ENCODE data around the gene HTRA3.

The HTRA3 gene

DNA sequence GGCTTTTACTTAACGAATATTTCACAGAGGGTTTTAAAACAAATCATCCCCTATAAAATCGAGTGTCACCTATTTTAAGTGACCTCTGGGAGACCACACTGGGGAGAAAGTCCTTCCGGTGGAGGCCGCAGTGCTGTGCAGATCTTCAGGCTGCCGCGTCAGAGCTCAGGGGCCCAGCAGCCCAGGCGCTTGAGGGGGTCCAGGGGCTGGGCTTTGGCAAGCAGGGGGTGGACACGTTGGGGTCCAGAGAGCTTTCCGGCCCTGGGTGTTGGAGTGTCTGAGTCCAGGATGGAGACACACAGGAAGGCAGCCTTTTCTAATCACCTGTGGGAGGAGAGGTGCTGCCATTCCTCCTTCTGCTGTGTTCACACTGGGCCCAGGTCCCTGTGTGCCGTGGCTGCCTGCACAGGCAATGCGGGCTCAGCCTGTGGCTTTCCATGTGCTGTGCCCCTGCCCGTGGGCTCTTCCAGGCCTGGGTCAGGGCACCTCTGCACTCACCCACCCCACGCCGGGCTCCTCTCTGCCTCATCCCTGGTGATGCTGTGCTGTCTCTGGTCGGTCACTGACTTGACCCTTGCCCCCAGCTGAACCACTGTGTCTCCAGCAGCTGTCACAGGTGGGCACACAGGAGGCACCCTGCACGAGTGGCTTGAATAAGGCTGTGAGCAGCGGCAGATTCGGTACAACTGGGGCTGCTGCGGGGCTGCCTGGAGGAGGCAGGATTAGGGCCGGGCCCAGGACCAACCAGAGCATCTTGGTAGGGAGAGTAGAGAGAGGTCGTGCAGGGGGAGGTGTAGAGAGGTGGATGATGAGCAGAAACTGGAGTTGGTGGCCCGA is 10.0 kb downstream of the HTRA3 start:
- TF ChIP-seq Cebpa-rat (IDR thresholded peaks at IDR 0.05), result no peak

GRCh38 chr4:8280158-8280875 is 10.8 kb downstream of the HTRA3 start:
- Histone ChIP-seq H3K9ac (peak overlapping the region in 8 of 11 experiments; percentile 32 to 88 (median 62); a peak in 14 of 22 replicates), H3K9me3 (replicated peaks in 1 of 11) (no peaks in the 10 kb centered on the region)

More for the DNA sequence above, 10.0 kb downstream of the HTRA3 start:
- H3K4me1 ChIP-seq, result peaks cover 95 to 100% (median 100%) of the 10 kb centered on the region in 10 experiments
- peaks cover 0 to 38% (median 5%) of the 10 kb centered on the region in 11 experiments; a peak in 7 of 22 replicates for H3K36me3 ChIP-seq
- peak overlapping the region in 3 of 10 experiments; percentile 16 to 47 (median 33); a peak in 6 of 20 replicates for H3K4me3 ChIP-seq
- no peaks in the 10 kb centered on the region for H3K9me3 ChIP-seq (replicated peaks in 1 of 11)
- H4K20me1 ChIP-seq, result peaks cover 0 to 98% (median 50%) of the 10 kb centered on the region in 11 experiments; a peak in 15 of 22 replicates
- peak overlapping the region in 8 of 11 experiments; percentile 60 to 82 (median 69); a peak in 14 of 22 replicates for H3K27ac ChIP-seq
- H3K27me3 ChIP-seq, result peaks cover 0 to 62% (median 0%) of the 10 kb centered on the region in 11 experiments; a peak in 5 of 22 replicates
- H3K9ac ChIP-seq, result peak overlapping the region in 9 of 11 experiments; percentile 25 to 88 (median 53); a peak in 17 of 22 replicates
- H3K4me2 ChIP-seq, result peak overlapping the region; percentile 83 to 100 (median 99)

DNA sequence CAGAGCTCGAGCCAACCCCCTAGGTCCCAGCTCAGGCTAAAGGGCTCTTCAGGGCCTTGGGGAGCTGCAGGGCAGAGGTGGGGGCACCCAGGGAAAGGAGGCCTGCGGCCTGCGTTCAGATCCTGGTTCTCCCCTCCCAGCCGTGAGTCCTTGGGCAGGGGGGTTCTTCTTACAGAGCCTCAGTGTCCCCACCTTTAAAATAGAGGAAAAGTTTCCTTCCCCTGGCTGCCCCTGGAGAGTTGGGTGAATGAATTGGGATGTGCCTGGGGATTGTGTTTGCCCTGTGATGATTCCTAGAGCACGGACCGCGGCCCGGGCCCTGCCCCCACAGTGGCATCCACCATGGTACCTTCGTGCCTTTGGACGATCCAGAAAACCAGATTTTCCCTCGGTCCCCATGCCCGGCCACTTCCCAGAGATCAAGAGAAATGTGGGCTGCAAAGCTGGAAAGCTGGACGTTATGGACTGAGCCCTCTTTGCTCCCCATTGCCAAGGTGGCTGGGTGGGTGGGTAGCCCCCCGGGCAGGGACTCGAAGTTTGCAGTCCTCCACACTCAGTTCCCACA is 11.4 kb downstream of the HTRA3 start:
- H3K27ac ChIP-seq, result peak overlapping the region in 8 of 11 experiments; percentile 19 to 82 (median 69); a peak in 14 of 22 replicates
- H3K36me3 ChIP-seq, result peaks cover 0 to 44% (median 16%) of the 10 kb centered on the region in 11 experiments; a peak in 9 of 22 replicates
- H3K4me3 ChIP-seq, result peak overlapping the region in 1 of 10 experiments; percentile 47; a peak in 2 of 20 replicates
- H3K9ac ChIP-seq, result peak overlapping the region in 8 of 11 experiments; percentile 32 to 88 (median 62); a peak in 13 of 22 replicates
- peaks cover 81 to 100% (median 100%) of the 10 kb centered on the region in 10 experiments for H3K4me1 ChIP-seq
- peaks cover 0 to 98% (median 42%) of the 10 kb centered on the region in 11 experiments; a peak in 15 of 22 replicates for H4K20me1 ChIP-seq
- H3K27me3 ChIP-seq, result peaks cover 0 to 53% (median 0%) of the 10 kb centered on the region in 11 experiments; a peak in 5 of 22 replicates
- TF ChIP-seq Cebpa-rat (IDR thresholded peaks at IDR 0.05), result no peak
- no peaks in the 10 kb centered on the region for H3K9me3 ChIP-seq (replicated peaks in 1 of 11)
- peak overlapping the region; percentile 83 to 100 (median 99); a peak in 21 of 22 replicates for H3K4me2 ChIP-seq

More at GRCh38 chr4:8280158-8280875, 10.8 kb downstream of the HTRA3 start:
- H3K4me1 ChIP-seq, result peaks cover 88 to 100% (median 100%) of the 10 kb centered on the region in 10 experiments
- peaks cover 0 to 43% (median 11%) of the 10 kb centered on the region in 11 experiments; a peak in 9 of 22 replicates for H3K36me3 ChIP-seq
- peaks cover 0 to 60% (median 0%) of the 10 kb centered on the region in 11 experiments; a peak in 5 of 22 replicates for H3K27me3 ChIP-seq
- no peak for TF ChIP-seq Cebpa-rat (IDR thresholded peaks at IDR 0.05)
- H3K4me3 ChIP-seq, result peak overlapping the region in 2 of 10 experiments; percentile 33 to 47; a peak in 5 of 20 replicates
- H3K27ac ChIP-seq, result peak overlapping the region in 8 of 11 experiments; percentile 19 to 82 (median 69); a peak in 15 of 22 replicates
- peak overlapping the region; percentile 83 to 100 (median 99) for H3K4me2 ChIP-seq
- H4K20me1 ChIP-seq, result peaks cover 0 to 98% (median 48%) of the 10 kb centered on the region in 11 experiments; a peak in 15 of 22 replicates

DNA sequence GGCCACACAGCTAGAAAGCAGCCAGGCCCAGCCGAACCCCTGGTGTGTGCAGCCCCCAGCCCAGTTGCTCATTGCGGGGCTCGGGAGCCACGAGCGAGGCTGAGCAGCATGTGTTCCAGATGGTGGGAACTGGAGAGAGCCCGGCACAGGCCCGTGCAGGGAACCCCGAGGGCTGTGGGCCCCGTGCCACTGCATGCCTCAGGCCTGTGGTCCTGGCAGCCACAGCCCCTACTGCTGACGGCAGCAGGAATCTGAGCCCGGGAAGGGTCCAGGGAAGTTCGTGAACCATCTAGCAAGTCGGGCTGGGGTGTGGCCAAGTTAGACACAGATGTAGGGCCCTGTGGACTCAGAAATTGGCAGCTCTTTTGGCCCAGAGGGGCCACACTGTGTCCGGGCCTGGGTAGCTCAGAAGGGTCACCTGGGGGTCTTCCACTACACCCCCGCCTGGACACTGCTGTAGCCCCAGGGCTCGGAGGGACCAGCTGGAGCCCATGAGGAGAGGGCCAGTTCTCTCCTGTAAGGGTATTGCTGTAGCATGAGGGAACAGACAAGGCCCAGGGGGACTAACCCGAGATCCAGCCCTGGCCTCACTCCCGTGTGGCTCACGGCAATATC is 12.1 kb downstream of the HTRA3 start:
- no peak for TF ChIP-seq Cebpa-rat (IDR thresholded peaks at IDR 0.05)
- H3K4me2 ChIP-seq, result peak overlapping the region; percentile 68 to 100 (median 99)
- H3K27ac ChIP-seq, result peak overlapping the region in 5 of 11 experiments; percentile 8 to 82 (median 47); a peak in 9 of 22 replicates
- peaks cover 0 to 98% (median 42%) of the 10 kb centered on the region in 11 experiments; a peak in 15 of 22 replicates for H4K20me1 ChIP-seq
- peak overlapping the region in 8 of 11 experiments; percentile 2 to 88 (median 38); a peak in 10 of 22 replicates for H3K9ac ChIP-seq
- H3K4me3 ChIP-seq, result peak overlapping the region in 1 of 10 experiments; percentile 5; a peak in 1 of 20 replicates
- peaks cover 75 to 100% (median 100%) of the 10 kb centered on the region in 10 experiments for H3K4me1 ChIP-seq
- H3K9me3 ChIP-seq (replicated peaks in 1 of 11), result no peaks in the 10 kb centered on the region
- H3K36me3 ChIP-seq, result peaks cover 0 to 50% (median 22%) of the 10 kb centered on the region in 11 experiments; a peak in 12 of 22 replicates
- H3K27me3 ChIP-seq, result peaks cover 0 to 48% (median 0%) of the 10 kb centered on the region in 11 experiments; a peak in 5 of 22 replicates

GRCh38 chr4:8282134-8282641 is 12.6 kb downstream of the HTRA3 start:
- peak overlapping the region in 7 of 11 experiments; percentile 2 to 88 (median 42); a peak in 10 of 22 replicates for H3K9ac ChIP-seq

DNA sequence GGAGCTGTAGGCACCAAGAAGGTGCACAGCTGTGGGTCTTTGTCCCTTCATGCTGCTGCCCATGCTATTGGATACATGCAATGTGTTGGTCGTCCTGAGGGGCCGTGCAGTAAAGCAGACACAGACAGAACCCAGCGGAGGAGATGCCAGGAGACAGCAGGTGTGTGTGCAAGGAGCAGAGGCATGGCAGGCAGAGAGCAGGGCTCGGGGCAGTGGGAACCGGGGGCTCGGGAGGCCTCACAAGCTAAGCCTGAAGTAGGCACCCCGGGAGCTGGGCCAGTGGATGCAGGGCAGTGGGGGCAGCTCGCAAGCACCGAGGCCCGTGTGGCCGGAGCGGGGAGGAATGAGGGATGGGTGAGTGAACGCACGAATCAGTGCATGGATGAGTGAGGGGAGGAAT is 13.2 kb downstream of the HTRA3 start:
- TF ChIP-seq Cebpa-rat (IDR thresholded peaks at IDR 0.05), result no peak
- H3K9ac ChIP-seq, result peak overlapping the region in 6 of 11 experiments; percentile 2 to 88 (median 44); a peak in 7 of 22 replicates
- peak overlapping the region; percentile 68 to 100 (median 99) for H3K4me2 ChIP-seq
- peaks cover 0 to 38% (median 0%) of the 10 kb centered on the region in 11 experiments; a peak in 5 of 22 replicates for H3K27me3 ChIP-seq
- H3K36me3 ChIP-seq, result peaks cover 0 to 62% (median 31%) of the 10 kb centered on the region in 11 experiments; a peak in 13 of 22 replicates
- peaks cover 70 to 100% (median 100%) of the 10 kb centered on the region in 10 experiments for H3K4me1 ChIP-seq
- peaks cover 0 to 96% (median 36%) of the 10 kb centered on the region in 11 experiments; a peak in 15 of 22 replicates for H4K20me1 ChIP-seq
- no peaks in the 10 kb centered on the region for H3K9me3 ChIP-seq (replicated peaks in 1 of 11)
- H3K4me3 ChIP-seq, result peak overlapping the region in 3 of 10 experiments; percentile 5 to 24 (median 9); a peak in 5 of 20 replicates
- H3K27ac ChIP-seq, result peak overlapping the region in 2 of 11 experiments; percentile 48 to 82; a peak in 4 of 22 replicates

More at GRCh38 chr4:8282134-8282641, 12.6 kb downstream of the HTRA3 start:
- Histone ChIP-seq H3K4me3 (peak overlapping the region in 3 of 10 experiments; percentile 5 to 24 (median 9); a peak in 5 of 20 replicates), H3K4me2 (peak overlapping the region; percentile 68 to 100 (median 99)), H3K27ac (peak overlapping the region in 5 of 11 experiments; percentile 8 to 82 (median 47); a peak in 9 of 22 replicates), H3K36me3 (peaks cover 0 to 56% (median 28%) of the 10 kb centered on the region in 11 experiments; a peak in 13 of 22 replicates), H4K20me1 (peaks cover 0 to 98% (median 41%) of the 10 kb centered on the region in 11 experiments; a peak in 15 of 22 replicates), H3K27me3 (peaks cover 0 to 42% (median 0%) of the 10 kb centered on the region in 11 experiments; a peak in 5 of 22 replicates), H3K9me3 (replicated peaks in 1 of 11) (no peaks in the 10 kb centered on the region), H3K4me1 (peaks cover 71 to 100% (median 100%) of the 10 kb centered on the region in 10 experiments)
- TF ChIP-seq Cebpa-rat (IDR thresholded peaks at IDR 0.05), result no peak

Measured in BLaER1 treated with 17β-estradiol and CSF1 and Interleukin-3, amounts not matched to agents 10 nM and 100 nM (cell line).